Fibroblast of peridontal ligament (primary cell): ENCODE measurements around the gene CARMIL1.
"Not testable (repeated sequence)": the region's sequence is repeated elsewhere in the genome, so short reads cannot be mapped to it uniquely, and the experiment has no call there.

Experiments used
- DNase-seq: peaks from one replicate; pipeline ENCODE4 v3.0.0-alpha.2; 2010; ENCODE audit errors: extremely low read depth

The CARMIL1 gene

DNA sequence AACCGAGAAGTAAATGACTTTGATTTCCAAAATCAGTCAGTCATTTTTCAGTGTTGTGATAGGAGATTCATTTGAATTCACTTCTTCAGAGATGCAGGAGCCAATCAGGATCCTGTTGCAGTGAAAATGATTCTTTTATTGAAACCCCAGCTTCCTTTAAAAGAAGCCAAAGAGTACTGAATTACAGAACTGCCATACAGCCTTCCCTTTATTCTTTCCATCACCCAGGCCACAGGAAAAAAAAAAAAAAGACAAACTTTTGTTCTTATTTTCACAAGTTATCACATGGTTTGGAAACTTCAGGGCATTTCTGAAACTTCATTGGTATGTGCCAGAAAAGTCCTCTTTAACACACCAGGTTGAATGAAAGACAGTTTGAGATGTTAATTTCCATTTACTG, 1.8 kb upstream of the CARMIL1 start:
- no peak for DNase-seq

DNA sequence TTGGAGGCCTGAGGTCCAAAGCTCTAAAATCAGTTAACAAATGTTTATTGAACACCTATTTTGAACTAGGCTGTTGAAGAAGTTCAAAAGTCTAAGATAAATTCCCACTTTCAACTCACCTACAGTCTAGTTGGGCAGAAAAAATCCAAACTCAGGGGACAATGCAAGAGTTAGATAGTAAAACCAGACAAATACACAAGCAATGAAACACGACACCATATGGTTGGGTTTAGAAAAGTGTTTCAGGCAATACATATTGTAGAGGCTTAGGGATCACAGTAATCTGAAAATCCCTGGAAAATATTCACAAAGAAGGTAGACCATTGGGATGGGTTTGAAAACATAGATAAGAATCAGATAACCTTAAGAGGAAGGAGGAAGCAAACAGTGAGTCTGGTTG, 1.3 kb upstream of the CARMIL1 start:
- peak; percentile 54 for DNase-seq

DNA sequence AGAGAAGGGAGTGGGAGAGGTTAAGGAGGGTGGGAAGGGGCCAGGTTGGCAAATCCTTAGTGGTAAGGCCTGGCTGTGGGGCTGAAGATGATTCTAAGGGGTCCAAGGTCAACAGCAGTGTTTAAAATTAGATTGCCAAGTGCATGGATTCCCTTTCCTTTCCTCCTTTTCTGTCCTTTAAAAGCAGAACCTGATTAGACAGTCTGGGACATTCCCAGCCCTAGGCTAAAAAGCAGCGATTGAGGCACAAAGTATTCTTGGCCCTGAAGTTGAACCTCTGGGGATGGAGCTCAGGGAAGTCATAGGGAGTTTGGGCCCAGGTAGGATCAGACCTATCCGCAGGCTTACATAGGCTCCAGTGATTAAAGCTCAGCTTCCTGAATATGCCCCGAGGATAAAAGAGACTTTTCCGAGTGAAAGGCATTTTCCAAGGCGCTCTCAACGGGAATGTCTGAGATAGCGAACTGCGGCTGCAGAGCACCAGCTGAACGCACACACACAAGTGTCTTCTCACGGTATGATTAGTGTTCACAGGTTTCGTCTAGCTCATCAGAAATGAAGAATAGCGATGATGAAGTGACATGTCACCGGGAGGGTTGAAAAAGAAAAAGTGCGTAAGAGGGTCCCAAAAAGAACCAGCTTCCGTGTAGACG, 787 bp upstream of the CARMIL1 start:
- no peak for DNase-seq

DNA sequence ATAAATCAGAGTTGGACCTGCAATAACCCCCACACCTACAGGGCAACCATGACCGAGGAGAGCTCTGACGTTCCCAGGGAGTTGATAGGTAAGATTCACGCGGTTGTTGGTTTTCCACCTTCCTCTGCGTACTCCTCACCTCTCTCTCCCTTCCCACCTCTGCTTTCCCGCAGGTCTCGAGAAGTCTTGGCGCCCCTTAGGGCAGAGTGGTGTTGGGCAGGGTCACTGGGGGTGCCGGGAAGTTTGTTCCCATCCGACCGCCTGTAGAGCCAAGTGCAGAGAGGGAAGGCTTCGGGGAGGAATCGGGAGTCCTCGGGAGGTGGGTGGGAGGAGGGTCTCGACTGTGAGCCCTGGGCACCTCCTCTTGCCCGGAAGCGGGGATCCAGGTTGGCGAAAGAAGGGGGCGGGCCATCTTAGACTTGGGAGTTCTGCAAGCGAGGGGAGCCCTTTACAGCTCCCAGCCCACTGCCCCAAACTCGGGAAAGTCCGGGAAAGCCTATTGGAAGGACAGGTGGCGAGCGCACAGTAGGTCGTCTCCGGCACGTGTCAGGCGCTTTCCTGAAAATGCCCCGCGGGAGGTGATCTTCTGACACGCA, 672 bp downstream of the CARMIL1 start:
- DNase-seq: no peak

DNA sequence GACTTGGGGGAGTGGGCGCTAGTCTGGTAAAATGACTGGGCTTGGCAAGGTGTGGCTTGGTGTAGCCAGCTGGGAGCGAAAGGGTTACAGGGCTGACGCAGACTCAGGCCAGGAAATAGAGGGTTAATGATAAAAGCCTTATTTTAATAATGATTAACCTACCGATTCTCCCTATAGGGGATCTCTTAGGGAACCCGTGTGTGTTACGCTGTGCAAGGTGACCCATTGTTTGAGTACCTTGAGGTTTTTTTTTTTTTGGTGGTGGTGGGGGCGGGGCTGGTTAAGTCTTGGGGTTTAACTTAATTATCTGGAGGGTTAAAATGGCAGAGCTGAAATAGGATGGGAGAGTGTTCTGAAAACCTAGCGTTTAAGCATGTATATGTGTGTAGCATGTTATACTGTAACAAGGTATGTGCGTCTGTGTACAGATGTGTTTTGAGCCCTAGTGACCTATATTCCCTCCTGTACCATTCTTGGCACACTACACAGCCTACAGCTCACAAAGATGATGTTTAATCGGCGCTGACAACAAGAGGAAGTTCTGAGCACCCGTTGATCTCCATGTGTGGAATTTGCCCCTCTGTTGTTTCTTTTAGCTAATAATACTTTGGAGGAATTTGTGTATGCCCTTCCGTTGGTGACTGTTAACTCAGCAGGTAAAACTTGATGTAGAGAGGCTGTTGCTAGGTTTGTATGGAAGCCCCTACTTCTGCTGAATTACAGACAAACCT, 1.3 kb downstream of the CARMIL1 start:
- no peak for DNase-seq

DNA sequence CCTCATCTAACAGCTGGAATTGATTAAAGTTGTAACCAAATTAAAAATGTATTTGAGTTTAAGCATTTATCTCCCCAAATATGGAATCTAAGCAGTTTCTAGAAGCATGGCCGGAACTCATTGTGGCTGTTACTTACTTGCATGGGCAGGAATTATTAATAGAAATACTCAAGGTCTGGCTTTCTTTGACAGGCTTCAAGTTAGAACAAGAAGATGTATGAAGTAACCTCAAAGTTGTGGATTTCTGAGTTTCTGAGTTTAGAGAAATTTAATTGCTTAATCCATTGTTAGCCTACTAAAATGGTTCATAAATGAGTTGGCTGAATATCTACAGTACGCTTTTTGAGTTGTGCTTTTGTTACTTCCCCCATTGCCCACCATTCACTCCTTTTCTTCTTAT, 7.7 kb downstream of the CARMIL1 start:
- DNase-seq: no peak

DNA sequence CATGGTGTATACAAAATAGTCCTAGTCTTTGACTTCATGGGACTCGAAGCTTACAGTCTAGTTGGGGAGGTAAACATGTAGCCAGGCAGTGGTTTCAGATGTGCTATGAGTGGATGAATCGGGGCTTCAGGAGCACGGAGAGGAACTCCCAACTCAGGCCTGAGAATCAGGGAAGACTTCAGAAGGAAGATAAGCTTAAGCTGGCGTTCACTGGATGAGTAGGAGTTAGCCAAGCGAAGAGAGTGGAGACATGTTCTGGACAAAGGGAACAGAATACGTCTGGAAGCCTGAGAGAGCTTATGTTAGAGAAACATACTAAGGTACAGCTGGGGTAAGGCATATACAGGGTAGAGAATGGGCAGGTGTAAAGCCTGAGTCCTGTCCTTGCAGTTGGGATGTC, 8.8 kb downstream of the CARMIL1 start:
- DNase-seq: no peak

DNA sequence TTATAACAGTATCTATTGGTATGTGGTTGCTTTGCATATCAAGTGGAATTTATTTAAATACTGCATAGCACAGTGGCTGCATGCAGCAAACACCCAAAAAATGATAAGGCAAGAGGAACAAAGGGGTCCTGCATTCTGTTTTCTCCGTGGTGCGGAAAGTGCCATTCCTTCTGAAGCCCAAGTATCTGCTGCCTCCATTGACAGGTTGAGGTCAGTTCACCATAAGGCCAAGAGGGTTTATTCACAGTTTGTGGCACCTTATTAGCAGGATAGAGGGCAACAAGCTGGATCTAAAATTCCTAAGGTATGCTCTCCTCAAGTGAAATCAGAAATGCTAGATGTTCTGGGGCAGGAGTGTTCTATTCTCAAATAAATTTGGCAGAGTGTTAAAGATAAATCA, 9.3 kb downstream of the CARMIL1 start:
- no peak for DNase-seq

DNA sequence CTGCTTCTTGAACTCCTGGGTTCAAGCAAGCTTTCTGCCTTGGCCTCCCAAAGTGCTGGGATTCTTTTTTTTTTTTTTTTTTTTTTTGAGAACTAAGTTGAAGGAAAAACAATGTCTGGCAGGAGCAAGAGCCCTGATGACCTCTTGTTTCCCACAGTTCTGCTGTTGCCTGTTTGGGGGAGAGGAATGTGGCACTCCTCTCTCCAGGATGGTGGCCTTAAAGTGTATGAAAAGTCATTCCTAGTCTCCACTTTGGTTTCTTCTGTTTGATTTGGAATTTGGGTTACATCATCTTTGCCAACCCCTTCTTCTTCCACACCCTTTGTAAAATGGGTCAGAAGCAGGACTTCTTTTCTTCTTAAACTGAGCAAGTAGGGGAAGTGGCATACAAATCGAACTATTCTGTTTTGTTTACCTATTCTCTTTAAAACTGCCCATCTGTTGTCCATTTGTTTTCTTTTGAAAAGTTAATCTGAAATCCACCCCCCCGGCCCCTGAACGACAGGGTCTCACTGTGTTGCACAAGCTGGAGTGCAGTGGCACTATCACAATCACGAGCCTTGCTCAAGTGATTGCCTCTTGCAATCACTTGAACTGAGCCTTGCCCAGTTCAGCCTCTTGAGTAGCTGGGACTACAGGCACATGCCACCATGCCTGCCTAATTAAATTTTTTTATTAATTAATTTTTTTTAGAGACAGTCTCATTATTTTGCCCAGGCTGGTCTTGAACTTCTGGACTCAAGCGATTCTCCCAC, 11.3 kb downstream of the CARMIL1 start:
- DNase-seq: no peak

DNA sequence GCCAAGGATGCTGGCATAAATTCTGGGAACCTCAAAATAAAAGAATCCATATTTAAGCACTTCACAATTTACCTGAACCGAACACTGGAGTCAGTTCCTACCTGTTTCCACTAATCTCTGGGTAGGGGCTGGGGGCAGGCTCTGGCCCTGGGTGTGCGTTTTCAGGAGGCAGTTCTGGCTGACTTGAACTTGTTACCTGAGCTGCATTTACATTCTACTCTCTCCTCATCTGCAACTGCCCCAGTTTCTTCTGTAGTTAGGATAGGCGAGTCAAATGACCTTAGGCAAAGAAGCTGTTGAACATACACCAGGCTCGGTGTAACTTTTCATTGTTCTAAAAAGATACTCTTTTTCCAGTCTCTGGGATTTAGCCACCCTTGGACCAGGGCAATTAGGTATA, 13.2 kb downstream of the CARMIL1 start:
- no peak for DNase-seq

DNA sequence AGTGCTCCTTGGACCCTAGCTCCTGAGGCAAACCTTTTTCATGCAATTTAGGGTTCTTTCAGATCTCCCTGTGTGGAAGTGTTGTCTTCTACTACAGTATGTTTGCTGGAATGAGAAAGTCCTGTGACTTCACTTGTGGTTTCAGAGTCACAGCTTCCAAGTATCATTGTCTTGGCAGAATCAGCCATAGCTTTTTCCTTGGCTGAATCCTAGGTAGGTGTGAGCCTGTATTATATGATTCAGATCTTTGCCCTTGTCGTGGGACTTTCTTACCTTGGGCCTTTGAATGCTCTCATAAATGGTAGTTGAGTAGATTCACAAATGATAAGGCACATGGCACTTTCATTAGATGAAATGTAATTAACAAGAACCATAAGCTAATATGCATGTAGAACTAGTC, 16.5 kb downstream of the CARMIL1 start:
- DNase-seq: no peak

DNA sequence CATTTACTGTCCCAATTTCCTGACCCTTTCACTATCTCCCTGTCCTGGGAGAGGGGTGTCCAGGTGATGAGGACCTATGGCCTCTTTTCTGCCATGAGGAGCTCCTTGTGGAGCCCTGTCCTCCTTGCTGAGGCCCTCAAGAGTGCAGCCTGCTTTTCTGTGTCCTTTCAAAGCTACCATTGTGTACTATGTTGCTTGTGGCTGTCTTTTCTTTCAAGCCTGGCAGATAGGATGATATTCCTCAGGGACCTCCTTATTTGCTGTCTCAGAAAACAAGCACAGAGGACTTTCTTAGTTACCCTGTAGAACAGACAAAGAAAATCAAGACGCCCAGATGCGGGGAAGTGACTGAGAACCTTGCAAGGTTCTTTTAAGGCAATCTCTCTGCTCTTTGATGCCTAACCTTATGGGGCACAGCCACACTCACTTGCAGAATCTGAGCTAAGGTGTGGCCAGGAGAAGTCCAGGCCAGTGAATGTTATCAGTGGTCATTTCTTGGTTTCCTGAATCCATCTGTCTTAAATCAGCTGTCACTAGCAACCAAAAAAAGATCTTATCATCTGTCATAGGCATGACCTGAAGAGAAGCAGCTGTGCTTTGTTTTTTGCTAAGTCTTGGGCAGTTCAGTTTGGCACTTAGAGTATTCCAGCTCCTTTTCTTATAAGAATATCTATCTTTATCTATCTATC, 17.2 kb downstream of the CARMIL1 start:
- no peak for DNase-seq

DNA sequence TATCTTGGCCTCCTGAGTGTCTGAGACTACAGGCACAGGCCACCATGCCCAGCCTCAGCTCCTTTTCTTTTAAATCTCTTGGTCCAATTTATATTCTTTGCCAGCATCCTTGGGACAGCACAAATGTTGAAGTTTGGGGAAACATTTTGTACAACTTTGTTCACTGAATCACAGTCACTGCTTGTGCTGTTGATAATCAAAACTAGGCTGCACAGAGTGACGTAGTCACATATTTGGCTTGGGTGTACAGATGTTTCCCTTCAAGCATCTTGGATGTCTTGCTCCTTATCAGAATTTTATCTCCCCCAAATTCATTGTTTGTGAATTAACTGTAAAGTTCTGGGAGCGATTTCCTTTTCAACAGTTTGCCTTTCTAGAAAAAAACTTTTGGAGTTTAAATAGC, 17.9 kb downstream of the CARMIL1 start:
- DNase-seq: peak; percentile 52

DNA sequence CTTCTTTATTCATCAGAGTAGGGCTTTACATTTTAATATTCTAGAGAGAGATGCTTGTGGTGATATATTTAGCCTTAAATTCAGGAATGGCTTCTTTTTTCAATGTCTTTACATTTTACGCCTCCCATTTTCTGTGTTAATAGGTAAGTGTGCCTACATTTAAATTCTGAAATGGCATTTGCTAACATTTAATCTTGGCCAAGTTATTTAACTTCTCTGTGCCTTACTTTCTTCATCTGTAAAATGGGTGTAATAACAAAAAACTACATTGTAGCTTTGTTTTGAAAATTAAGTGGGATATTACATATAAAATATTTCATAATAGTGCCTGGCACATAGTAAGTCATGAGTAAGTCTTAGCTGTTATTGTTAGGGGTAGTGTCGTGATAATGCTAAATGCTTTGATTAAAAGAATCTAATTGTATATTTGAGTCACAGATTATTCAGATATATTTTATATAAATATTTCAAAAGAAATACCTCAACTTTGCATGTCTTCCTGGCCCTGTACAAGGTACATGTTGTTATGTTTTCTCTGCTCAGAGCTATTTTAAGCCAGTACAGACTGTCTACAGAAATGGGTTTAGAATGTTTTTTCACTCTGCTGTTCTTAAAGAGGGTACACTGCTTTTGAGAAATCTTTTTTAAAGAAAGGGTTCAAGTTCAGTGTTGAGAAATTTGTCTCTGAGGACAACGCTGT, 18.8 kb downstream of the CARMIL1 start:
- DNase-seq: no peak

DNA sequence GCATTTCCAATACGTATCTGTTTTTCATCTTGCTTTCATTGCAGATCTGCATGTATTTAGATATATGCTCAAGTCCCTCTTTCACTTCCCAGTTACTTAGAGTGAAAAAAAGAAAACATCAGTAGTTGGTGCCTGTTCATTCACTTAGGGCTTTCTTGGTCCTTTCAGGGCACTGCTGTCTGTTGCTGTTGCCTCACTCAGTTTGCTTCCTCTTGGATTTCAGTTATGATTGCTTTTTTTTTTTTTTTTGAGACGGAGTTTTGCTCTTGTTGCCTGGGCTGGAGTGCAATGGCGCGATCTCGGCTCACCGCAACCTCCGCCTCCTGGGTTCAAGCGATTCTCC, 19.3 kb downstream of the CARMIL1 start:
- not testable (repeated sequence) for DNase-seq

DNA sequence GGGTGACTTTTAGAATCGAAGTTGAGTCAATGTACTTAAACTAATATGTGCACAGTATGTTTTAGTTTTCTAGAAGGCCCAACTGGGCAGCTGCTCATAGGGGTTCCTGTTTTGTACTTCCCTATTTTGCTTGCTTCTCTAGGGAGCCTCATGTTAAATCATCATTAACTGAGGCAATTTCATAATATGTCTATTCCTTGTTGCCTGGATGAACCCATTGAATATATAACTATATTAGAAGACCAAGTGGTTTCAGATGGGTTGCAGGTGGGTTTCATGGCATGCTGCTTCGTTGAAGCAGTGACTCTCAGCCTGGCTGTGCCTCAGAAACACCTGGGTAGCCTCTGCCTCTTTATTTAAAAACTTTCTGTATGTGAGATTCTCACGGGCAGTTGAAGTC, 22.2 kb downstream of the CARMIL1 start:
- no peak for DNase-seq

DNA sequence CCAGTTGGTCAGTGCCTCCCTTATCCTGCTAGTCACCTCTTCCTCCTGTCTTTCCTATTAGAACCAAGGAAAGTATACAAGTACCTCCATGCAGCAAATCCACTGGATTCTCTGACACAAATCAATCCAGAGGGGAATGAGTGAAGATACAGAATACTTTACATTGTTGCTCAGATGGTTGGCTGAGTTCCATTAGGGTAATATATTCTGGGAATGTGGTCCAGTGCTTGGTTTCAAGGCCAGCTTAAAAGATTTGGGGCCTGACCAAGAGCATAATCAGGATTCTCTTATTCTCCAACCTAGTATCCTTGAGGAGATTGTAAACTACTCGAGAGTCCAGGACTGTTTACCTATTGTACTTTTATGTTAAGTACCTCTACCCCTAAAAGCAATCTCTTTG, 23.0 kb downstream of the CARMIL1 start:
- DNase-seq: peak; percentile 66

DNA sequence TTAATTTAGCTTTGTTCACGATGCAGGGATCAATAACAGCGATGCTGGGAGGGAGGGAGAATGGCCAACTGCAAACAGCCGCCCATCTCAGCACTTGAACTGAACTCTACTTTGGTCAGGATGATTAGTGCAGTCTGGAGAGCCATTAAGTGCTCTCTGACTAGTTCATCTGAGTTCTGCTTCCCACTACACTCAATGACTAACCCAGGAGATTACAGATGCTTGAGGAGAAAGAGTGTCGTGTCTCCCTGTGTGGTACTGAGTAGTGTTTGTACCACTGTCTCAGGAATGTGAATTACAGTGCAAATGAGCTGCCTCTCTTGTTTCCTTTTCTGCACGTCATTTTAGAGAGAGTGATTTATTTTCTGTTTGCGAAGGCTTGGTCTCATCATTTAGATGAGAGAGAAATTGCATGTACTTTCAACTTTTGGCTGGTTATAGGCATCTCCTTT, 23.5 kb downstream of the CARMIL1 start:
- DNase-seq: peak; percentile 83

DNA sequence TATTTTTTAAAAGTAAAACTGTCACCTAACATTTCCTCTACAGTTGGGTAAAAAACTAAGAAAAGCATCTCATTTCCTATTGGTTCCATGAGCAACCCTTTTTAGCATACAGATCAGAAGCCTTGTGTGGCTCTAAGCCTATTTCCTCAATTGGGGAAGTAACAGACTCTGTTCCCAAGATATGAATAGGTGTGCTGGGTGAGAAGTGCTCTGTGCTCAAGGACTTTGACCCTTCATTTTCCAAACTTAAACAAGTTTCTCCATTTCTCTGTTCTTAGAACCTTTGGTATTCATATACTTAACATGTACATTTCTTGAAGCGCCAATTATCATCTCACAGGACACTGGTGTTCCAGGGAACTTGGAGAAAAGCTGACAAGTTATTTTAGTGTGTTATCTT, 24.1 kb downstream of the CARMIL1 start:
- no peak for DNase-seq

DNA sequence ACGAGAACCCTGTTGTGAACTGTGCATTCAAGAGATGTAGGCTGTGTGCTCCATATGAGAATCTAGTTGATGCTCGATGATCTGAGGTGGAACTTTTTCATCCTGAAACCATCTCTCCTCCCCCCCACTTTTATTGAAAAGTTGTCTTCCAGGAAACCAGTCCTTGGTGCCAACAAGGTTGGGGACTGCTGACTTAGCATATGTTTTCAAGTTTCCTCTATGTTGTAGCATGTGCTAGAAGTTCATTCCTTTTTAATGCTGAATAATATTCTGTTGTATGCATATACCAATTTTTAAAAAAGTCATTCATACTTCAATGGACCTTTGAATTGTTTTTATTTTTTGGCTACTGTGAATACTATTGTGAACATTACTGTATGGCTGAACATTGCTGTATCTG, 27.2 kb downstream of the CARMIL1 start:
- no peak for DNase-seq

DNA sequence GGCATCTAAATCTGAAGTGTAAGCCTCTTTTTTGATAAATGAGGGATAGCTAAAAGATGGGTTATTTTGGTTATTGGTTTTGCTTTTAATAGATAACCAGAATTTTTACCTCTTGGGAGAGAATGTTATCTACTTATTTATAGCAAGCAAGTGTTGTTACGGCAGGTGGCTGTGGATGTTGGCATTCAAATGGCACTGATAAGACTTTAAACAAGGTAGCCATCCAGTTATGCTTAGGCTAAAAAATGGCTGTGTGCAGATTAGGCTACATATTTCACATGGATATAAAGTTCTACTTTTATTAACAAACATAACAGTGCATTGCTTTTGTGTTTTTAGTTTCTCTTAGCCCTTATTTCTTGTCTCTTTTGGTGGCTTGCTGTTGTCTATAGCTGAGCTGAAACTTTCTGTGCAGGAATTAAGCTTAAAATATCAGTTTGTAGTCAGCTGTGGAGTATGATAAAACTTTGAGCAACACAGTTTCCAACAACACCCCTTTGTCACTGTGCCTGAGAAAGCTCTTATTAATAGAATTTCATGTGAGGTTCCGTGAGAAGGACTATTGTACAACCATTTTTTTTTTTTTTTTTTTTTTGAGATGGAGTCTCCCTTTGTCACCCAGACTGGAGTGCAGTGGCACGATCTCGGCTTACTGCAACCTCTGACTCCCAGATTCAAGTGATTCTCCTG, 28.8 kb downstream of the CARMIL1 start:
- no peak for DNase-seq
